Skeletal muscle tissue (tissue), 4 donors: ENCODE data around the gene PDZD7. TPM values are rescaled to one million over a fixed set of nuclear protein-coding genes. Genes with fewer than 3 reads are reported as not detected.
A peak's percentile ranks its signal among the peaks of the same experiment; 100 is the strongest.

Experiments used
- H3K27ac ChIP-seq: one replicate; pipeline ENCODE4 v1.7.0; 2013; ENCODE audit warnings: mild to moderate bottlenecking, low read depth, low read length, inconsistent platforms
- H3K27me3 ChIP-seq, 3 donors: one replicate each; pipeline ENCODE4 v1.7.0; 2013; ENCODE audit warnings: low read length in 3 of 3; ENCODE audit not compliant: control insufficient read depth in 3 of 3, insufficient read depth in 3 of 3
- H3K36me3 ChIP-seq, 3 donors: one replicate each; pipeline ENCODE4 v1.7.0; 2013; ENCODE audit warnings: low read length in 3 of 3; ENCODE audit not compliant: control insufficient read depth in 3 of 3, insufficient read depth in 3 of 3
- H3K4me1 ChIP-seq, 3 donors: one replicate each; pipeline ENCODE4 v1.7.0; 2013; ENCODE audit warnings: low read length in 3 of 3, mild to moderate bottlenecking in 3 of 3; ENCODE audit not compliant: control insufficient read depth in 3 of 3, insufficient read depth in 3 of 3
- H3K4me3 ChIP-seq, 3 donors: one replicate each; pipeline ENCODE4 v1.7.0; 2013; ENCODE audit warnings: low read length in 3 of 3
- H3K9ac ChIP-seq, 3 donors: one replicate each; pipeline ENCODE4 v1.7.0; 2013; ENCODE audit warnings: low read length in 3 of 3, mild to moderate bottlenecking in 3 of 3, moderate library complexity in 2 of 3, low read depth in 1 of 3
- H3K9me3 ChIP-seq, 3 donors: one replicate each; pipeline ENCODE4 v1.7.0; 2013; ENCODE audit warnings: low read length in 3 of 3; ENCODE audit not compliant: control insufficient read depth in 3 of 3
- total RNA-seq: library from RNA; depleted of rRNA; stranded (reverse); fragments of >200 nt; gene quantifications from one replicate; pipeline ENCODE4 v1.2.3, GENCODE V29; 2014
- donor health status: Osteomylitis.

PDZD7 gene
- total RNA-seq, 1 donor from 2014 or later, result 1.0 TPM

DNA sequence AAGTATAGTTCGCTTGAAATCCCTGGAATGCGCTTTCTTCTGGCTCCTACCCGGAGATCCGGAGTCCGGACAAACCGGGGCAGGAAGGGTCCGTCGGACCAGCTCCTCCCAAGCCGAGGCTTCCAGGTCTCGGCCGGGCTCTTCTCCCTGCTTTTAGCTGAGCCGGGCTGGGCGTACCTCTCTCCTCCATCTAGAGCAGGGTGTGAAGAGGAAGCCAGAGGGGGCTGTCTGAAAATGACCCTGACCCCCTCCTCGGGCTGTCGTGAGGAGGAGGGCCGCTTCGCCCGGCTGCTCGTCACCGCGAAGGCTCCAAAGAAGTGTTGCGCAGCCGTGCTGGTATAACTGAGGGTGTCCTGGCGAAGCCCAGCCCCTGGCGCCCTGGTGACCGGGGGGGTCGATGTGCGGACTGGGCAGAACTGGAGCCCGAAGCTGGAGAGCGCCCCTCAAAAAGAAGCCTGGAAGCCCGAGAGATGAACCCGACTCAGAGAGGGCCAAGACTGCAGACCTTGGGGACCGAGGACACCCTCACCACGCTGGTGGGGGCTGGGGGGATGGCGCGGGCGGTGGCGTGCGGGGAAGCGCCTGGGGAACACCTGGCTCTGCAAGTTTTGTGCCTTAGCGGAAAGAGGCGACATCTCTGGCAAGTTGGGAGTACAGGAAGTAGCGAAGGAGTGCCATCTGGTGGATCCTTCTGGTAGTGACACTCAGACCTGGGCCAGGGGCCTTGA, 36.6 kb upstream of the PDZD7 start:
- Histone ChIP-seq H3K4me1 (peaks cover 39 to 47% (median 42%) of the 10 kb centered on the region in 3 donors), H3K27me3 (peaks cover 3 to 49% (median 36%) of the 10 kb centered on the region in 3 donors), H3K9ac (peak overlapping the region in 2 of 3 donors; percentile 32 to 68), H3K27ac (no peak overlapping the region), H3K4me3 (peak overlapping the region; percentile 55 to 72 (median 69)), H3K9me3 (no peaks in the 10 kb centered on the region), H3K36me3 (no peaks in the 10 kb centered on the region)

DNA sequence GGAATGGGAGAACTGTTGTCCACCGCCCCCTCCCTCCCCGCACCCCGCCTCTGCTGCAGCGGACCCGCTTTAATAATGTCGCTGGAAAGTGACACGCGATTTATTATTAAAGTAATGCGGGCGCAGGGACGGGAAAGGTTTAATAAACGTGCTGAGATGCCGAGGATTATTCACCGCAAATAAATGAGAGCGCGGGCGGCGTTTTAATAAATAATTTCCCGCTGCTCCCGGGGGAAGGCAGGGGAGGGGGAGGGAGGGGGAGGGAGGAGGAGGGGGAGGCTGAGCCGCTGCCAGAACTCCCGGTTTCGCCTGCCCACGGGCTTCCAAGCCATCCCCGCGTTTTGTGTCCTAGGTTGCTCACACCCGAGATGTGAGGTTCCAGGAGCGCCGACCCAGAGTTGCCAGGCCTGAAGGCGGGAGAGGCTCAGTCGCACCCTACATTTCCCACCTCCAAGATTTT, 36.0 kb upstream of the PDZD7 start:
- Histone ChIP-seq H3K27ac (no peak overlapping the region), H3K4me1 (peaks cover 45 to 53% (median 48%) of the 10 kb centered on the region in 3 donors)

DNA sequence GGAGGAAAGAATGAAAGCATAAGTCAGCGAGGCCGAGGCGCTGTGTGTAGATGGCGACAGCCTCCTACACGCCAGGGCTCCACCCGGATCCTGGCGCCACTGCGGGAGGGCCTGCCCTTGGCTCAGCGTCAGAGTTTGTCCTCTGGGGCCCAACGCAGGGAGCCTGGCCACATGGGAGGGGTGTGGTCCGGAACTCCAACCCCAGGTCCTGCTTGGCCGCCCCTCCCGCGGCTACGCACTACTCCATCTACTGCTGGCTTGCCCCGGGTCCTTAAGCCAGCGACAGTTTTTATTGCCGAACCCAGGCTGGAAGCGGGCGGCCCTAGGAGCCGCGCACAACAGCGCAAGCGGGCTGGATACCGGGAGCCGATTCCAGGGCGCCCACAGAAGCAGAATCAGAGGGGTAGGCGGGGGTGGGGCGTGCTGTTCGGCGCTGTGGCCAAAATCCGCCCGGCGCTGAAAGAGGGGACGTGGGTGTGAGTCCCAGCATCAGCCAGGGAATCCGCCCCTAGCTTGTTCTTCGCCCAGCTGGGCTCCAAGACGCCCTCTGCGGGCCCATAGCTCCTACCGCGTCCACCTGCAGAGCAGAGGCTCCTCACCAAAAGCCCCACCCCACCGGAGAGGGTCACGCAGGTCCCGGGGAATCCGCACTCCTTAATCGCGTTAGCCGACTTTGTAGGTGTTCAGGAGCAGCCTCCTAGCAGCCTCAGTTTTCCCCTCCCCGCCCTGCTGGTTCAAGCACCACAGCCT, 35.4 kb upstream of the PDZD7 start:
- Histone ChIP-seq H3K9ac (peak overlapping the region; percentile 20 to 71 (median 38)), H3K9me3 (no peaks in the 10 kb centered on the region), H3K27me3 (peaks cover 0 to 39% (median 36%) of the 10 kb centered on the region in 3 donors), H3K4me1 (peaks cover 51 to 59% (median 54%) of the 10 kb centered on the region in 3 donors), H3K27ac (no peak overlapping the region), H3K36me3 (no peaks in the 10 kb centered on the region), H3K4me3 (peak overlapping the region; percentile 49 to 72 (median 55))

More for the DNA sequence above, 36.0 kb upstream of the PDZD7 start:
- H3K4me3 ChIP-seq, result peak overlapping the region; percentile 55 to 72 (median 72)
- H3K9ac ChIP-seq, result peak overlapping the region in 2 of 3 donors; percentile 38 to 71
- H3K27me3 ChIP-seq, result peaks cover 0 to 45% (median 36%) of the 10 kb centered on the region in 3 donors
- H3K36me3 ChIP-seq, result no peaks in the 10 kb centered on the region
- H3K9me3 ChIP-seq, result no peaks in the 10 kb centered on the region

DNA sequence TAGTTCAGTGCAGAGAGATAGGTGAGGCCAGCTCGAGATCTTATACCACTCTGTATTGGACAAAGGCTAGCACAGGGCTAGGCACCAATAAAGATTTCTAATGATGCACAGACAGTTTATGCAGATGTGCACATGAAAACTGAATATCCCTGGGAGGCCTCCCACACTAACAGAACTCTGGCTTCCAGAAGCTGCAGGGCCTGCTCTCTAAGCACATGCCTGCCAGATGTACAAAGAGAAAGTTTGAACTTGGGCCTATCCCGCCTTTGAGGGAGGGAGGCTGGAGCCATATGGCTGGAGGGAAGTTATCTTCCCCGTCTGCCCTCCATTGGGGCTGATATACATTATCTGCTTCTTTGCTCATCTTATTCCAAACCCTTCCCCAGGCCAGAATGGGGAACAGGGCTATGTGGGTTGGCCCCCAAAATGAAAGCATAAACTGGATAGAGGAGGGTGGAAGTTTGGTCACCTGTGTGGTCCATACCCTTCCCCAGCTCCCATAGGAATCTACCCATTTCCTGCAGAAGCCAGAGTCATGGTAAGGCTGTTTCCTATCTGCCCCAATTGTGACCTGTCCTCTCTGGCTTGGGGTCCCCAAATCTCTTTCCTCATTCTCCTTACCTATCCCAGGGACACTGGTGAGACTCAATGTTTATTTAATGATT, 34.7 kb upstream of the PDZD7 start:
- no peak overlapping the region for H3K27ac ChIP-seq
- no peaks in the 10 kb centered on the region for H3K36me3 ChIP-seq
- H3K4me1 ChIP-seq, result peaks cover 52 to 61% (median 56%) of the 10 kb centered on the region in 3 donors
- peaks cover 0 to 38% (median 36%) of the 10 kb centered on the region in 3 donors for H3K27me3 ChIP-seq
- peak overlapping the region in 1 of 3 donors; percentile 71 for H3K9ac ChIP-seq
- H3K4me3 ChIP-seq, result peak overlapping the region; percentile 49 to 72 (median 55)
- no peaks in the 10 kb centered on the region for H3K9me3 ChIP-seq

DNA sequence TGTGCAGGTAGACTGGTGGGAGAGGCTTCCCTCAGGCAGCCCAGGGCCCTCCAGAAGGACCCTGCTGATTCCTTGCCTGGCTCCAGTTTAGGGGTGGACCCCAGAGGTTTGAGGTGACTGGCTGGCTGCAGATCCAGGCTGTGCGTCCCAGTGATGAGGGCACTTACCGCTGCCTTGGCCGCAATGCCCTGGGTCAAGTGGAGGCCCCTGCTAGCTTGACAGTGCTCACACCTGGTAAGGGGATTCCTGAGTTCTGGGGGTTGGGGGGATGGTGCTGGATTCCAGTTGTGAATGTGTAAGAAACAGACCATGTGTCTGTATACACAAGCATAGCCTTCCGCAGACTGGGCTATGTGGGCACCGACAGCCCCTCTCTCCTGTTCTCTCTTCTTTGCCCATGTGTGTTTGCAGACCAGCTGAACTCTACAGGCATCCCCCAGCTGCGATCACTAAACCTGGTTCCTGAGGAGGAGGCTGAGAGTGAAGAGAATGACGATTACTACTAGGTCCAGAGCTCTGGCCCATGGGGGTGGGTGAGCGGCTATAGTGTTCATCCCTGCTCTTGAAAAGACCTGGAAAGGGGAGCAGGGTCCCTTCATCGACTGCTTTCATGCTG, 33.6 kb upstream of the PDZD7 start:
- Histone ChIP-seq H3K4me3 (no peak overlapping the region), H3K36me3 (no peaks in the 10 kb centered on the region), H3K9me3 (no peaks in the 10 kb centered on the region), H3K9ac (no peak overlapping the region), H3K4me1 (peaks cover 62 to 67% (median 63%) of the 10 kb centered on the region in 3 donors), H3K27me3 (peaks cover 0 to 36% (median 35%) of the 10 kb centered on the region in 3 donors), H3K27ac (no peak overlapping the region)

DNA sequence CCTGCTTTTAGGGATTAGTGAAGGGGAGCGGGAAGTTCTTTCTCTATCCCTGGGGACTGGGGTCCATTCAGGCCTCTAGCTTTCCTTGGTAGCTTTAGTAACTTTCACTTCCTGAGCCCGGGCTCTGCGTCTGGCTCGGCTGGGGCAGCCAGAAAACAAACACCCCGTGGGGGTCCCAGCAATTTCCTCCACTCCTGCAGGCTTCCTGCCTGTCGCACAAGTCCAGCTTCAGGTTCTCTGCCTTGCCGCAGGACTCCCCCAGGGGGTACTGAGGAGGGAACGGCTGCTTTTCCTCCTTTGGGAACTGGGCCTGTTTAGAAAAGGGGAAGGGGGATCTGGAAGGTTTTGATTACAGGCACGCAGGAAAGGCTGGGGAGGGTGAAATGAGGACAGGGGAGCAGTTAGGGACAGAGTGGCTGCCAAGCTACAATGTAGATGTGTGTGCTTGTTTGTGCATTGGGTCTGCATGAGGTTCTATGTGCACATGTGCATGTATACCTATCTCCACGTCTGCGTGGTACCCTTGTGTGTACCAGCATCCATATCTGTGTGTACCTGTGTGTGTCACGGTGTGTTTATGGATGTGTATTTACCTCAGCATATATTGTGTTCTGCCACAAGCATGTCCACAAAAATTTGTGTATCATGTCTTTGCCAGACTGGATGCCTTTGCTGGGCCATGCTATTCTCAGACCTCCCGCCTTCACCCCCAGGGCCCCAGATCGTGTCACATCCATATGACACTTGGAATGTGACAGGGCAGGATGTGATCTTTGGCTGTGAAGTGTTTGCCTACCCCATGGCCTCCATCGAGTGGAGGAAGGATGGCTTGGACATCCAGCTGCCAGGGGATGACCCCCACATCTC, 32.9 kb upstream of the PDZD7 start:
- H3K36me3 ChIP-seq, result no peaks in the 10 kb centered on the region
- H3K27me3 ChIP-seq, result peaks cover 0 to 36% (median 35%) of the 10 kb centered on the region in 3 donors
- H3K9me3 ChIP-seq, result no peaks in the 10 kb centered on the region
- no peak overlapping the region for H3K27ac ChIP-seq
- H3K4me1 ChIP-seq, result peaks cover 63 to 67% (median 65%) of the 10 kb centered on the region in 3 donors
- H3K9ac ChIP-seq, result peak overlapping the region in 1 of 3 donors; percentile 97
- H3K4me3 ChIP-seq, result peak overlapping the region; percentile 27 to 99 (median 38)

DNA sequence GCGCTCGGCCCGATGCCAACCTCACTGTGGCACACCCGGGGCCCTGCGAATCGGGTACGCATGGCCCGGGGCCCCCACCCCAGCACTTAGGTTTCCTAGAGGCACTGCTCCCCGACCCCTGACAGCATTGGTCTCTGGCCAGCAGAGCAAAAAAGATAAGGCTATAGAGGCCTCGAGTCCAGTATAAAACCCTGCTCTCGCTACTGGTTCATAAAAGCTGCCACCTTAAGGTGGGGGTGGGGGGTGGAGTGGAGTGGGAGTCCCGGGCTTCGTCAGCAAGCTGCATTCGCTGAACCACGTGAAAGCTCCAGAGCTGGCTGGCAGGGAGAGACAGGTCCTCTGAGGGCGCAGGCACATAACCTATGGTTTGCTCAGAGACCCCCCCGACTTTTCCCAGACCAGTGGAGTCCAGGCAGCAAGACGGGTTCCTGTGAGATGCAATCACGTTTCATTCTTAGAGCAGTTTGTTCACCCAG, 32.2 kb upstream of the PDZD7 start:
- Histone ChIP-seq H3K4me3 (peak overlapping the region; percentile 97 to 99 (median 98)), H3K4me1 (peaks cover 63 to 67% (median 65%) of the 10 kb centered on the region in 3 donors), H3K27ac (no peak overlapping the region), H3K9ac (peak overlapping the region in 2 of 3 donors; percentile 93 to 97), H3K36me3 (no peaks in the 10 kb centered on the region), H3K27me3 (peaks cover 0 to 36% (median 35%) of the 10 kb centered on the region in 3 donors), H3K9me3 (no peaks in the 10 kb centered on the region)

DNA sequence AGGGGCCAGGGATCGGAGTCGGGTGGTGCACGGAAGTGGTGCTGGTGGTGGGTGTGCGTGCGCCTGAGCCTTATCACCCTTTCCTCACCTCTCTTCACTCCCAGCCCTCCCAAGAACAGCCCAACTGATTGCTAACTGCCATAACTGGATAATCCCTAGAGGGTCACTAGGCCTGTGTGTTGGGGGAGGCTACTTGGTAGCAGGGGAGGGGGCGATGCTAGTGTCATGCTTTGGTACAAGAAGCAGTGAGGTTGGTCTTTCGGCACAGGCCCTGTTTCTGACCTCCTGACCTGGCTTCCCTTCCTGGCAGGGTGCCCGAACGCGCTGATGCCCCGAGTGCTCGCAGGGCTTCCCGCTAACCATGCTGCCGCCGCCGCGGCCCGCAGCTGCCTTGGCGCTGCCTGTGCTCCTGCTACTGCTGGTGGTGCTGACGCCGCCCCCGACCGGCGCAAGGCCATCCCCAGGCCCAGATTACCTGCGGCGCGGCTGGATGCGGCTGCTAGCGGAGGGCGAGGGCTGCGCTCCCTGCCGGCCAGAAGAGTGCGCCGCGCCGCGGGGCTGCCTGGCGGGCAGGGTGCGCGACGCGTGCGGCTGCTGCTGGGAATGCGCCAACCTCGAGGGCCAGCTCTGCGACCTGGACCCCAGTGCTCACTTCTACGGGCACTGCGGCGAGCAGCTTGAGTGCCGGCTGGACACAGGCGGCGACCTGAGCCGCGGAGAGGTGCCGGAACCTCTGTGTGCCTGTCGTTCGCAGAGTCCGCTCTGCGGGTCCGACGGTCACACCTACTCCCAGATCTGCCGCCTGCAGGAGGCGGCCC, 31.5 kb upstream of the PDZD7 start:
- peak overlapping the region; percentile 96 for H3K27ac ChIP-seq
- H3K9me3 ChIP-seq, result no peaks in the 10 kb centered on the region

More for the DNA sequence above, 31.5 kb upstream of the PDZD7 start:
- peaks cover 0 to 35% (median 32%) of the 10 kb centered on the region in 3 donors for H3K27me3 ChIP-seq
- H3K9ac ChIP-seq, result peak overlapping the region; percentile 76 to 97 (median 93)
- peak overlapping the region; percentile 97 to 99 (median 98) for H3K4me3 ChIP-seq
- no peaks in the 10 kb centered on the region for H3K36me3 ChIP-seq
- H3K4me1 ChIP-seq, result peaks cover 60 to 64% (median 62%) of the 10 kb centered on the region in 3 donors
